ENCODE measurements around the gene RAB31. TPM values are rescaled to one million over a fixed set of nuclear protein-coding genes. Genes with fewer than 3 reads are reported as not detected.

Gene RAB31
- total RNA-seq, 1 experiment from 2014 or later = 66.9 TPM

DNA sequence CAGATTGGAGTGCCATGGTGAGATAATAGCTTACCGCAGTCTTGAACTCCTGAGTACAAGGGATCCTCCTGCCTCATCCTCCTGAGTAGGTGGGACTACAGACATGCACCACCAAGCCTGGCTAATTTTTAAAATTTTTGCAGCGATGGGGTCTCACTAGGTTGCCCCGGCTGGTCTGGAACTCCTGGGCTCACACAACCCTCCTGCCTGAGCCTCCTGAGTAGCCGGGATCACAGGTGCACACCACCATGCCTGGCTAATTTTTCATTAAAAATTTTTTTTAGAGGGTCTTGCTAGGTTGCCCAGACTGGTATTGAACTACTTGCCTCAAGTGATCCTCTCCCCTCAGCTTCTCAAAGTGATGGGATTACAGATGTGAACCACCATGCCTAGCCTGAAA lies 27.8 kb downstream of the RAB31 start:
- DNase-seq (ENCODE audit: extremely low read depth, low read depth) = no peak

DNA sequence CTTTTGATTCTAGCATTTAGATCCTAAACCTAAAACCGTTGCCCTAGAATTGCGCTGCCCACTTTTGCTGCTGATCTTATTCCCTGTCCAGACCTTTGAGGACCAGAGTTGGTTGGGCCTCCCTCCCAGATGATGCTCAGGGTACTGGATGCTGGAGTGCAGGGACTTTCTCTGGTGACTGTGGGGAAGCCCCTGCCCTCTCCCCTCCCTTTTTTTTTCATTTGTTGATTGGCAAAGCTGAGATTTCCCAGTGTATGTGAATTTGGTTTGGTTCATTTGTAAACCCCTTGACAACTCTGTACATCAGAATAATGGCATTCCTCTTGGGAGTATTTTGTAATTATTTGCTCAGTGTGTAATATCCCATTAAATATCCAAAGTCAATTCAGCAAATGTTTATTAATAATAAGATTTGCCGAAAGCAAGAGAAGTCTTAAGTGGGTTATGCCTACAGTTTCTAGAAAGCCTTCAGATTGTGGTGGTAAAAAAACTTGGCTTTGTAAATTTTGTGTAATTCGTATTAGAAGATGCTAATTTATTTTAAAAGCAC lies 28.3 kb downstream of the RAB31 start:
- DNase-seq (ENCODE audit: extremely low read depth, low read depth) = no peak

DNA sequence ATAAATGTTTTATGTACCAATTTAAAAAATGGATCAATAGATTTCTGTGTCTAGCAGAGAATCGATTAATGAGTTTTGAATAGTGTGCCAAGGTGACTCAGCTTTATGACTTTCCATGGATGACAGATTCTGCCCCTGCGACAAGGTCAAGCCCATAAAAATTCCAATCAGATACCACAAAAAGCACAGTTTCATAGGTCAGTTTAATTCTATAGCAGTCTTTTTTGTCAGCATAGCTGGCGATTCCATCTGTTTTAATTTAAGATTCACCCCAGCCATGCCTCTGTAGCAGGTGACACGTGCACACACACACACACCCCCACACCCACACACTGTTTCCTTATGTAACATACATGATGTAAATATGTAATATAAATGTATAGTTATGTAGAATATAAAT lies 28.9 kb downstream of the RAB31 start:
- no peak for DNase-seq (ENCODE audit: extremely low read depth, low read depth)

DNA sequence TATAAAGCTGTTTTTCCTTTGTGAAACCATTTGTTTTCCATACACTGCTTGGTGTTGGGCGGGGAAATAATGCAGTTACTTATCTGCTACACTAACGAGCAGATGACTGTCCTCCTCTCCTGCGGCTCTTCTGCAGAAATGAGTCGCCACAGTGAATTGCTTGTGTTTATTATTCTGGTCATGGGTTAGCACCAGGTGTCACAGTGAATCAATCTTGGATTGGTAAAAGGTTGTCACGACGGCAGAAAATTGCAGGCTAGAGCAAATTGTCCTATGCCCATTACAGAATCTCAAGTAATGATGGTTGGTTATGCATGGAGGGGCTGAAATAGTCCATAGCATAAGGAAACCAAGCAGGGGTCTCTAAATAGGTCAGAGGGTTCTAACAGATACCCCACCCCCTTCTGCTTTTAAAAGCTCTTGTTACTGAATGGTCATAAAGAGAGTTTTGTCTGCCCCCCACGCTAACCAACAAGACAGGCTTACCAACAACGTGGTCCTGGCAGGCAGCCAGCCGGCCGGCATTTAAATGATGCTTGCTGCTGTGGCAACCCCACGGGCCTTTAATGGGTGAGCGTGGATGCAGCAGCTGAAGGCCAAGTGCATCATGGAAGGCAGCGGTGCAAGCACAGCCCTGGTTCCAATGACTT lies 29.5 kb downstream of the RAB31 start:
- no peak for DNase-seq (ENCODE audit: extremely low read depth, low read depth)

DNA sequence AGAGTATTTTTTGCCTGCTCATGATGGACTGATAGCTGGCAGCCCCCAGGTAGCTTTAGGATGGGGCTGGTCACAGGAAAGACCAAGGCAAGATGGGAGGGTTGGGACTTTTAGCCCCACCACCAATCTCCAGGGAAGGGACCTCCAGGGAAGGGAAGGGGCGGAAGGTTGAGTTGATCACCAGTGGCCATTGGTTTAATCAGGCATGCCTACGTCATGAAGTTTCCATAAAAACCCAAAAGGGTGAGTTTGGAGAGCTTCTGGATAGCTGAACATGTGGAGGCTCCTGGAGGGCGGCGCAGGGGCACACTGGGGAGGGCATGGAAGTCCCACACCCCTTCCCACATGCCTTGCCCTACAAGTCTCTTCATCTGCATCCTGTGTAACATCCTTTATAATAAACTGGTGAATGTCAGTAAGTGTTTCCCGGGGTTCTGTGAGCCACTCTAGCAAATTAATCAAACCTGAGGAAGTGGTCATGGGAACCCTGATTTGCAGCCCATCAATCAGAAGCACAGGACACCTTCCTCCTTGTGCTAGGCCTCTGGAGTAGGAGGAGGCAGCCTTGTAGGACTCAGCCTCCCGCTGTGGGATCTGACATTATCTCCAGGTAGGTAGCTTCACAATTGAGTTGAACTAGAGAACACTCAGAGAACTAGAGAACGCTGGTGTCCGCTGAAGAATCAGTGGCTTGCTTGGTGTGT lies 30.3 kb downstream of the RAB31 start:
- DNase-seq (ENCODE audit: extremely low read depth, low read depth) = no peak

DNA sequence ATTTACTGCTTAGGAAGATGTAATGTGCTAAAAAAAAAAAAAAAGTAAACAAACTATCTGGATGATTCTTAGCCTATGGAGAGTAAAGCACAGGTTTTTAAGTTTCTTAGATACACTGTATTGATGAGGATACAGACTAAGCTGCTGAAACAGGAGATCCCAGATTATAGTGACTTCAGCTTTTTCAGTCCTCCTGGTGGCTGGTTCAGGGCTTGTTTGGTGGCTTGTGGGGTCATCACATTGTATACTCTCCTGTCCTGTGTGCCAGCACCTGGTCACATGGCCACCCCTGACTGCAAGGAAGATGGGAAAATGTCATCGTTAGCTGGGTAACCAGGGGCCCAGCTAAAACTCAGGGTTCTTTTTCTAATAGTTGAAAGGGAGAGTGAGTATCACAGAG lies 31.4 kb downstream of the RAB31 start:
- DNase-seq (ENCODE audit: extremely low read depth, low read depth) = no peak

DNA sequence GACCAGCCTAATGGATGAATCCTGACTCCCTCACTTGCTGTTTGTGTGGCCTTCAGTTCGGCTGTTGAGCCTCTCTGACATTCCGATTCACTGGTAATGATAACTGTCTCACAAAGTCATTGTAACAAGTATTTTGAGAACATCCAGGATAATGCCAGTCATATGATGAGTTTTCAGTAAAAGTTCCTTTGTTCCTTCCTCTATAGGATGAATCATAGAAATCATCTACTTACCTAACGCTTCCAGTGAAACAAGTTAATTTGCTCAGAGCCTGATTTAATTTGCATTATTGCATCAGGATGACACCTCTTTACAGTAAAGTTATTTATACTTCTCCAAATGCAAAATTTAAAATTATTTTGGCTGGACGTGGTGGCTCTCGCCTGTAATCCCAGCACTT lies 32.0 kb downstream of the RAB31 start:
- DNase-seq (ENCODE audit: extremely low read depth, low read depth) = no peak

DNA sequence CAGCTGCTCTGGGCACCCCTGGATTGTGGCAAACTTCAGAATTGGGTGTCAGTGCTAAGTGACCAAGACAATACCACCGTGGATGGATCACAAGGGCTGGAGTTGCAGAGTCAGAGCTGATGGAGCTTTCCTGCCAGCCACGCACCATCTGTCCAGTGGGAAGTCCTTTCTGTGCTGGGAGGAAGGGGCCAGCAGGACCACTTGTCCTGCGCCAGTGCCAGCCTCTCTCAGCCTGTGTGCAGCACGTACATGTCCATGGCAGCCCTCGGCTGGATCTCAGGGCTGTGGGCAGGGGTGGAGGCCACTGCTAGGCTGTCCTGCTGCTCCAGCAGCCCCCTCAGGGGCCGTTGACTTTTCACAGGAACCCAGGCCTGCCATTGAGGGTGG lies 33.3 kb downstream of the RAB31 start:
- no peak for DNase-seq (ENCODE audit: extremely low read depth, low read depth)

DNA sequence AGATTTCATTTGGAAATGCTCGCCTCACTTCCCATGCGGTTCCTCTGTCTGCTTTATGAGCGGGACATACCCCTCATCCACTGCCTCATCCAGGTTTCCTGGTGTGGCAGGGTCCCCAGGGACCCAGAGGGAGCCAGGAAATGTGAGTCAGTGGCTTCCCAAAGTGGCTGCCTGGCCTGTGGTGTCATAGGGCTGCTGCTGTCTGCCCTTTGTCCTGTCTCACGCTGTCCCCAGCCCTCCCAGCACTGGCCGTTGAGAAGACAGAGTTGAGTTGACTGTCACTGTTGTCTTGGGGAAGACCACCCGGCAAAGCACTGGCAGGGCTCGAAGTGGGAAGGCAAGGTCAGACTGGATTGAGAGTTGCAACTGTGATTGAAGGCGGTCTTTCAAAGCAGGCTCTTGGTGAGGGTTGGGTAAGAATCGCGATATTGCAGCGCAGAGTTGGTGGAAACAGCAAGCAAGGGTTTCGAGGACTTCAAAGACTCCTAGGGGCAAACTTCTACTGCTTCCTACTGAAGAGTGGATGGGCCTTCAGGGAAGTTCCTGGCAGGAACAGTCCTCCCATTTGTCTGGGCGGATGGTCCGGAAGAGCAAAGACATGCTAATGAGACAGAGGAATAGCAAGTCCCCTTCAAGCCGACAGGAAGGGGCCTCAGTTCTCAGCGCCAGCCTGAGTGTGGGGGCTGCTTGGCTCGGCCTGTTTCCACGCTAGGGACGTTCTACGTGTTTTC lies 33.9 kb downstream of the RAB31 start:
- peak; percentile 80 for DNase-seq (ENCODE audit: extremely low read depth, low read depth)

DNA sequence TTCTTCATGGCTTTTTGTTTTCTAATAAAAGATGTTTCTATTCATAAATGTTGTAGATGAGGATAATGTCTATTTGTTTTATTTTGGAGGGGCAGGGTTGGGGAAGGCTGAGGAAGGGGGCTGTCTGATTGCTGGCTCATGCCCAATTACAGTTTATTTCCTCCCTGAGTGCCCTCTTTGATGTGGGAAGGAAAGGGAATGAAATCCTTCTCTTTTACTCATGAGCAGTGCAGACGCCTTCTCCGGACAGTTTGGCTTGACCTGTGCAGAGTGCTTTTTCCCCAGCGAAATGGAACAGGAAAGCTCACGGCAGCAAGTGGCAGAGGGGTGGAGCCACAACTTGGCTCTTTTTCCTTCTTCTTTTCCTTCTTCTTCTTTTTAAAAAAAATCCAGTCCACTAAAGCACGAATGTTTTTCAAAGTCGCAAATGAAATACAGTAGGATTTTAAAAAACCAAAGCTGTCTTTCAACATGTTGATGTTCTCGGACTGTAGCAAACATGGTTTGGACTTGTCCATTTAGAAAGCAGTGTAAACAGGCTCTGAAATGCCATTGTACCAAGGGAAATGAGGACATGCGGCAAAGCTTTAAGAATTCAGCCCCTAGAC lies 34.5 kb downstream of the RAB31 start:
- DNase-seq (ENCODE audit: extremely low read depth, low read depth) = peak; percentile 48

DNA sequence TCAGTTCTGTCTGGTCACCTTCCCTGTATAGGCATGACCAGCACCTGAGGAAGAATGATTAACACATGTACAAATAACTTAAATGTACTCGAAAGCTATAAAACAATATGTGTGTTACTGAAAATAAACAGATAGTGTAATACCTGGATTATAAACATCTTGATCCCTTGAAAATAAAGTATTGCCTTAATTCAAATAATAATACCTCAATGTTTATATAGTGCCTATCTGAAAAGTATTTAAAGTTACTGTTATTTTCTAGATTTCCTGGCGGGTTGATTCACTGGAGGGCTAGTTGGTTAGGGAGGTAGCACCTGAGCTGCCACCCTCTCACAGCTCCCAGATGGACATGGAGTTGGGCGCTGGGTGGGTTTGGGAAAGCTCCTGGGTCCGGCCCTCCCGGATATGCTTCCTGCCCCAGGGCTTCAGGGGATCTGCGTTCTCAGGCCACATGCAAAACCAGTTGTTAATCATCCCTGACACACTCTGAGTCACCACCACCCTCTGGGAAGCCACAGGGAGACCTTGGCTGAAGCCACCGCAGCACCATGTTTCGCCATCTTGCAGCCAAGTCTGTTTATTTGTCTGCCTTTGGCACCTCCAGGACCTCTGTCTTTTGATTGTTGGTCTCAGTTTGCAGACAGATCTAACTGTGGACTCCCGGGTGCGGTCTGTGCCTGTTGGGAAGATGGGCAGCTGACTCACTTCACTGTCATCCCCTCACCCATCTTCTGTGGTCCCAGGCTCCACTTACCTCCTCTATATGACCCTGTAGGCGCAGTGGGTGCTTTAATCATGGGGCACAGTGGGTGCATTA lies 35.3 kb downstream of the RAB31 start:
- DNase-seq (ENCODE audit: extremely low read depth, low read depth) = peak; percentile 96

DNA sequence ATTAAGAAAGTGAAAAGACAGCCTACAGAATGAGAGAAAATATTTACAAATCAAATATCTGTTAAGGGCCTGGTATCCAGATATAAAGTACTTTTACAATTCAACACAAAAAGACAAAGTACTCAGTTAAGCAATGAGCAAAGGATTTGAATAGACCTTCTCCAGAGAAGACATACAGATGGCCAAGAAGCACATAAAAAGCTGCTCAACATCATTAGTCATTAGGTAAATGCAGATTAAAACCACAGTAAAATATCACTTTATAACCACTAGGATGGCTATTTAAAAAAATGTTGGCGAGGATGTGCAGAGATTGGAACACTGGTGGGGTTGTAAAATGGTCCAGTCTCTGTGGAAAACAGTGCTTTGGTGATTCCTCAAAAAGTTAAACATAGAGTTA lies 38.9 kb downstream of the RAB31 start:
- DNase-seq (ENCODE audit: extremely low read depth, low read depth) = no peak

DNA sequence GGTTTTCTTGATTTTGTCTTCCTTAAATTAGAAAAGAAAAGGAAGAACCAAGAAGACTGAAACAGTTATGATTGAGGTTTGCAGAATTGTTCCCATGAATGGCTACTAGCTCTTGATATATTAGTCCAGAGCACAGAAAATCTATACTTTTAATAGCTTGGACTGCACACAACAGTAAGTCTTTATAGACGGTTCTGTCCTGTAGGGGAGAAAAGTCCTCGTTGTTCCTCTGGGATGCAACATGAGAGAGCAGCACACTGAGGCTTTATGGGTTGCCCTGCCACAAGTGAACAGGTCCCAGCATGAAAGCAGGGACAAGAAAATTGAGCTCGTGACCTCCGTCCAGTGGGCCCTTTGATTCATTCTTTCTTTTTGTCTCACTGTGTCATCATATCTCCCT lies 41.5 kb downstream of the RAB31 start:
- no peak for DNase-seq (ENCODE audit: extremely low read depth, low read depth)

DNA sequence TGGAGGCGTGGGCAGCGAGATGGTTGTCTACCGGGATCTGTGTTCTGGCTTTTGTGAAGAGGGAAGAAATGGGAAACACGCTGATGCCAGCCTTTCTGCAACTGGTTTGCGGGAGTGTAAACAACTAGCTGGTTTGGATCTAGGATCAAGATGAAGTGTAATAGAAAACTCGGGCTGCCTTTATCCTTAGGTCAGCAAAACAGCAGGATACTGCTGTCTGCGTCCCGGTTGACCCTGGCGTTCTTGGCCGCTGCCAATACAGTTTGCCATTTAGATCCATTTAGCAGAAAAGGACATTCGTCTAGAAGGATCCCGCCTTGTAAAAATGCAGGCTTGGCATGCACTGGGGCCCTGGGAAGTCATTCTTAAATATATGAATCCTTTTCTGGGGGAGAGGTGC lies 42.0 kb downstream of the RAB31 start:
- DNase-seq (ENCODE audit: extremely low read depth, low read depth) = no peak

DNA sequence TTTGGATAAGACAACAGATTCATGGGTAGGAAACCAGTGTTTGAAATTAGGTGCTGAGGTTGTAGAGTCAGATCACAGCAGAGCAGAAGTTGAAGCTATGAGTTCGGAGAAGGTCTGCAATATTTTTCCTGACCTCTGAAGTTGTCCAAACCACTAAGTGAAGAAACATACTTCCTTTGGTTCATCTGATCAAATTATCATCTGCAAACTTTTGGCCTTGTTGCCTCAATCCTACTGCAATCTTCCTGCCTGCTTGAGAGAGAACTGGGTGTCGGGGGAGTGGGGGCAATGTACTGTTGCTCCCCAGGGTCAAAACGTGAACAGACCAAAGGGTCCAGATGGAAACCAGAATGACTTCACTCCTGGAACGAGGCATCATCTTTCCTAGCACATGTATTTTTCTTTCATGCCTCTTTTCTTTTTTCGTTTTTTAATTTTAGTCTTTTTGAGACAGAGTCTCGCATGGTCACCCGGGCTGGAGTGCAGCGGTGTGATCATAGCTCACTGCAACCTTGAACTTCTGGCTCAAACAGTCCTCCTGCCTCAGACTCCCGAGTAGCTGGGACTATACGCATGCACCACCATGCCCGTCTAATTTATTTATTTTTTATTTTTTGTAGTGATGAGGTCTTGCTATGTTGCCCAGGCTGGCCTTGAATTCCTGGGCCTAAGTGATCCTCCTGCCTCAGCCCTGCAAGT lies 42.7 kb downstream of the RAB31 start:
- no peak for DNase-seq (ENCODE audit: extremely low read depth, low read depth)

DNA sequence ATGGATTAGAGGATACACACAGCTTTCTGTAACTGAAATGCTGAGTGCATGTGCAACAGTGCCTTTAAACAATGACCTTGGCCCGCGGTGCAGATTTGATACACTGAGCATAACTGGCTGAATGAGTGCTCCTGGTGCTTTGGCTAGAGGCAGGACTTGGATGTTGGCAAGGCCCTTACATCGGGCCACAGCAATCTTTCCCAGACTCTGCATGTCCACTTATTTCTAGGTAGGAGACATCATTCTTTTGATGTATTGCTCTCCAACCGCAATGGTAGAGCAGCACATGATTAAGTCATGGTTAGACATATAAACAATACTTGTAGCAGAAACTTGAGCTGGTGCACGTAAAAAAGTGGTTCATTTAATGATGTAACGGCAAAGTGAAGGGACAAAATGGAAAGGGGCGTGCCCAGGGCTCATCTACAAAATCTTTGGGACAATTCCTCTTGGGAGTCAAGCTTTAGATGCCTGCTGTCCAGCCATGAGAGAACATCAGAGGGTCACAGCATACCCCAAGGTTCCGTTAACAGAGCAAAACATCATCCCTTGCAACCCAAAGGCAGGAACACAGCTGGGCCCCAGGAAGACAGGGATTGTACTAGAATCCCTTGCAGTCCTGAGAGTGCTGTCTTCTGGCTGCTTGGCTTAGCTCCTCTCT lies 43.4 kb downstream of the RAB31 start:
- DNase-seq (ENCODE audit: extremely low read depth, low read depth) = no peak

DNA sequence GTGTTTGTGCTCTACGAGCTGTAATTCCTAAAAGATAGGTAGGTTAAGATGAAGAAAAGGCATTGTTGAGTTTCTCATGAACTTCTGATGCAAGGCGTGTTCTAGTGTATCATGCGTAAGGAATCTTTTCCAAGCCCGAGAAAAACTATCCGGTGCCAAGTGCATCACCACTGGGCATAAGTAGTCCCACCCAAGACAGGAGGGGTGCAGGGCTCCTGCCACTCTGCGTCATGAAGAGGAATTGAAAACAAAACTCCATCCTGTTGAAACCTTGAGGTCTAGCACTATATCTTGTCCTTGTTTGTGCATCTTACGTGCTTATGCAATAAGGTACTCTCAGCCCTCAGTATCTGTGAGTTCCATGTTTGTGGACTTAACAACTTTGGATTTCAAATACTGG lies 45.7 kb downstream of the RAB31 start:
- peak; percentile 94 for DNase-seq (ENCODE audit: extremely low read depth, low read depth)

DNA sequence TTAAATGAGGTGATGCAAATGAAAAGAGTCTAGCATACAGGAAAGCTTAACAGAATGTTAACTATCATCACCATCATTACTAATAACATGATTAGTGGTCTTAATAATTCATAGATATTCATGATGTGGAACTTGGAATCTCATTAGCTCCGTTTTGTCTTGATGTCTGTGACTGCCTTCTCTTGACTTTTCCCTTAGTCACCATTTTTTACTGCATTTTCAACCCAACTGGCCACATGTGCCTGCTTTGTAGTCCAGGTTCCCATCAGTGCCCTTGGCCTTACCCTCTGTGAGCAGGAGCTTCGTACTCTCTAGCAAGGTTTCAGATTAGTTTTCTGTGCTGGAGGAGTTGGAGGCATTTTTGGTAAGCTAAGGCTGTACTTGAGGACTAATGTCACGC lies 47.0 kb downstream of the RAB31 start:
- DNase-seq (ENCODE audit: extremely low read depth, low read depth) = no peak

DNA sequence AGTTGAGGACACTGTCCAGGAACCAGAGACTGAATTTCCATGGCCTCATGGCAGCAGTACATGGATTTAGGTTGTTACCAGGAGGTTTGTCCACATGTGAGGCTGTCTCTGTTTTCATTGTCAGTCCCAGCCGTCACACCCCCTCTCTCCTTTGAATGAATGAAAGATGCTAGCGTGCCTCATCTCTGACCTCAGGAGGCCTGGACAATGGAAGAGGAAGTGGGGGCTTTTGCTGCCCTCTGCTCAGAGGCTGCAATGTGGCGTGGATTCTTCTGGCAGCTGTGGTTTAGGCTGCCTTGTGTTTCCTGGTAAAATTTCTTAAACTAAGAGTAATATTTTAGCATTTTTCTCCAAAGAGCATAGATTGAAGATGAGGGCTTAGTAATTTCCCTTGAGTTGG lies 47.5 kb downstream of the RAB31 start:
- no peak for DNase-seq (ENCODE audit: extremely low read depth, low read depth)
